HepG2 (cell line): ENCODE data around the gene PARD3. TPM values are rescaled to one million over a fixed set of nuclear protein-coding genes. Genes with fewer than 3 reads are reported as not detected.

Source experiments
- ATAC-seq: fragments of 200-7000 bp; cut with Tn5 transposase; 3 replicates; pipeline ENCODE4 v1.9.1; 2020; ENCODE audit warnings: mild to moderate bottlenecking, moderate library complexity
- BruUV-seq: library from RNA; stranded (reverse); fragments of 400-500 nt; replicated peaks from 2 replicates; lab custom pipeline; 2021; lab: Mats Ljungman, UMichigan
- CTCF ChIA-PET: fragments of 300-600 bp; formaldehyde crosslinking; extraction: SDS; loops from one replicate; lab custom pipeline; 2021; ENCODE audit warnings: low total read pairs, inconsistent platforms, low intra/inter-chr PET ratio; lab: Yijun Ruan, JAX
- POLR2A ChIA-PET: fragments of 350-600 bp; sonication (Branson Sonifier 250); formaldehyde crosslinking; loops from one replicate; lab custom pipeline; 2020; ENCODE audit warnings: antibody characterized with exemption, inconsistent platforms; lab: Yijun Ruan, JAX
- DNase-seq: peaks from one replicate; pipeline ENCODE4 v3.0.0-alpha.2; 2015; ENCODE audit warnings: low spot score
- FAIRE-seq: peaks from 3 replicates; lab custom pipeline; 2011; peaks lifted over from hg19 to GRCh38; lab: Jason Lieb, UNC
- H2AFZ ChIP-seq: one replicate; pipeline ENCODE4 v1.6.1; 2011; ENCODE audit warnings: low read length, inconsistent platforms
- H3K27ac ChIP-seq: fragments of 300-600 bp; 3 replicates; pipeline ENCODE4 v1.8.0; 2011; ENCODE audit warnings: mixed run types, mild to moderate bottlenecking, mixed read lengths, low read length, inconsistent platforms; ENCODE audit not compliant: insufficient read depth; ENCODE audit errors: extremely low read length
- H3K27me3 ChIP-seq, 2 experiments: fragments of 200-600 bp in 1 of 2; 2 replicates in 1 of 2; 3 replicates in 1 of 2; pipeline versions ENCODE4 v1.6.0 to v1.8.0; 2011; ENCODE audit warnings: low read length in 2 of 2, mild to moderate bottlenecking in 2 of 2, moderate library complexity in 2 of 2, inconsistent platforms in 1 of 2; ENCODE audit not compliant: insufficient read depth in 2 of 2, control insufficient read depth in 1 of 2
- H3K36me3 ChIP-seq, 2 experiments: fragments of 200-600 bp in 1 of 2; replicated peaks in 1 of 2; 2 replicates in 1 of 2; 3 replicates in 1 of 2; pipeline versions ENCODE4 v1.5.1 to v1.8.0; 2011; ENCODE audit warnings: low read length in 2 of 2, inconsistent platforms in 1 of 2; ENCODE audit not compliant: insufficient read depth in 2 of 2, control insufficient read depth in 1 of 2
- H3K4me1 ChIP-seq: 2 replicates; pipeline ENCODE4 v1.5.1; 2012; ENCODE audit warnings: low read length, inconsistent platforms; ENCODE audit not compliant: insufficient read depth
- H3K4me2 ChIP-seq: 2 replicates; pipeline ENCODE4 v1.6.0; 2011; ENCODE audit warnings: low read depth, low read length, inconsistent platforms
- H3K4me3 ChIP-seq, 3 experiments: fragments of 200-600 bp in 1 of 3; sonication (generic), shearing (Covaris generic) in 1 of 3; replicated peaks in 1 of 3; 2 replicates each; pipeline ENCODE4 v1.5.1; 2011 to 2016; ENCODE audit warnings: low read length in 3 of 3, inconsistent platforms in 2 of 3, low read depth in 2 of 3, mild to moderate bottlenecking in 2 of 3, control low read depth in 1 of 3, mixed read lengths in 1 of 3; ENCODE audit not compliant: insufficient read depth in 1 of 3
- H3K79me2 ChIP-seq: one replicate; pipeline ENCODE4 v1.6.1; 2011; ENCODE audit warnings: low read length, inconsistent platforms; ENCODE audit not compliant: insufficient read depth
- H3K9ac ChIP-seq: 2 replicates; pipeline ENCODE4 v1.6.0; 2011; ENCODE audit warnings: mild to moderate bottlenecking, low read depth, low read length, inconsistent platforms; ENCODE audit not compliant: insufficient read depth
- H3K9me3 ChIP-seq: 2 replicates; pipeline ENCODE4 v1.5.1; 2012; ENCODE audit warnings: mild to moderate bottlenecking, low read length
- H4K20me1 ChIP-seq: 2 replicates; pipeline ENCODE4 v1.6.0; 2011; ENCODE audit warnings: inconsistent platforms, mild to moderate bottlenecking, low read length, moderate library complexity; ENCODE audit not compliant: insufficient read depth
- HNRNPH1 ChIP-seq: fragments of 200-400 bp; formaldehyde crosslinking; optimal IDR thresholded peaks from 2 replicates; pipeline ENCODE3; 2017; ENCODE audit warnings: mild to moderate bottlenecking, low read depth, low read length
- JUN ChIP-seq: sonication (generic); formaldehyde crosslinking; IDR thresholded peaks from 2 replicates; pipeline ENCODE4 v1.4.0; 2020; ENCODE audit warnings: mild to moderate bottlenecking, missing genetic modification reagents
- MZF1 ChIP-seq: sonication (generic); formaldehyde crosslinking; IDR thresholded peaks from 2 replicates; pipeline ENCODE4 v1.8.1; 2023; ENCODE audit warnings: mild to moderate bottlenecking, missing genetic modification reagents, borderline replicate concordance
- NFIC ChIP-seq: IDR thresholded peaks from 2 replicates; pipeline ENCODE4 v1.6.1; 2012; ENCODE audit warnings: mild to moderate bottlenecking, low read length, inconsistent platforms
- PCBP2 ChIP-seq: fragments of 200-400 bp; formaldehyde crosslinking; optimal IDR thresholded peaks from 2 replicates; pipeline ENCODE3; 2018; ENCODE audit warnings: low read length, low read depth; ENCODE audit not compliant: poor library complexity, severe bottlenecking
- POGZ ChIP-seq: sonication (generic); formaldehyde crosslinking; IDR thresholded peaks from 2 replicates; pipeline ENCODE4 v1.4.0; 2020; ENCODE audit warnings: mild to moderate bottlenecking, missing genetic modification reagents
- POLR2G ChIP-seq: fragments of 200-400 bp; formaldehyde crosslinking; IDR thresholded peaks from 2 replicates; pipeline ENCODE4 v1.6.1; 2018; ENCODE audit warnings: mild to moderate bottlenecking, low read depth, low read length, moderate library complexity
- ZNF260 ChIP-seq: sonication (generic); formaldehyde crosslinking; IDR thresholded peaks from 2 replicates; pipeline ENCODE4 v1.4.0; 2020; ENCODE audit warnings: missing genetic modification reagents, low read depth, mild to moderate bottlenecking, borderline replicate concordance
- ZNF44 ChIP-seq: sonication (generic); formaldehyde crosslinking; IDR thresholded peaks from 2 replicates; pipeline ENCODE4 v1.5.1; 2020; ENCODE audit warnings: mild to moderate bottlenecking, missing genetic modification reagents
- ZNF501 ChIP-seq: sonication (generic); formaldehyde crosslinking; IDR thresholded peaks from 2 replicates; pipeline ENCODE4 v1.5.1; 2020; ENCODE audit warnings: mild to moderate bottlenecking, moderate library complexity, missing genetic modification reagents
- ZNF7 ChIP-seq: IDR thresholded peaks from 2 replicates; pipeline ENCODE4 v1.6.1; 2016; ENCODE audit warnings: missing biosample characterization, missing genetic modification reagents
- WGBS: methylation state at CpG from one replicate; pipeline ENCODE4 v1.1.6; 2017; ENCODE audit warnings: low lambda C conversion rate; 5-methylcytosine and 5-hydroxymethylcytosine counted together
- in situ Hi-C: cut with HindIII; loops from 2 replicates; pipeline ENCODE4 v1.10.0; 2017; ENCODE audit warnings: low pct_unique_long_range_greater_than_20kb; ENCODE audit not compliant: extremely low pct_ligation_motif_present
- intact Hi-C: fragments of 100-400 bp; cut with micrococcal nuclease; formaldehyde crosslinking; loops from one replicate; pipeline ENCODE4 v1.10.0; 2022; ENCODE audit not compliant: unreplicated experiment
- polyA plus RNA-seq, 8 experiments: library from polyadenylated mRNA; depleted of rRNA in 3 of 8; stranded (reverse) in 7 of 8; unstranded in 1 of 8; fragments of >200 nt; fragmentation: Illumina TruSeq in 4 of 8; extraction: Trizol in 4 of 8; gene quantifications; 2 replicates each; pipeline versions ENCODE4 v1.2.1 to v1.2.3, GENCODE V29; 2011 to 2016; ENCODE audit warnings: low read depth in 4 of 8, missing spikeins in 1 of 8, mixed read lengths in 1 of 8; ENCODE audit not compliant: insufficient read depth in 1 of 8
- total RNA-seq, 5 experiments: library from RNA; depleted of rRNA; stranded (reverse); fragments of >200 nt; fragmentation: Illumina TruSeq; extraction: Trizol; gene quantifications; 2 replicates each; pipeline ENCODE4 v1.2.3, GENCODE V29; 2016; ENCODE audit warnings: low read depth in 1 of 5
- TF ChIP-seq, protein P1 (sequence below): sonication (generic); formaldehyde crosslinking; IDR thresholded peaks from 2 replicates; pipeline ENCODE4 v1.8.0; 2022; ENCODE audit warnings: mild to moderate bottlenecking, missing genetic modification reagents, moderate library complexity

The PARD3 gene
- total and polyA plus RNA-seq, 2 of the 13 experiments (the other 11 are each of a cell fraction or from before 2014, with no cell fraction given) = 40.9 to 60.0 TPM

DNA sequence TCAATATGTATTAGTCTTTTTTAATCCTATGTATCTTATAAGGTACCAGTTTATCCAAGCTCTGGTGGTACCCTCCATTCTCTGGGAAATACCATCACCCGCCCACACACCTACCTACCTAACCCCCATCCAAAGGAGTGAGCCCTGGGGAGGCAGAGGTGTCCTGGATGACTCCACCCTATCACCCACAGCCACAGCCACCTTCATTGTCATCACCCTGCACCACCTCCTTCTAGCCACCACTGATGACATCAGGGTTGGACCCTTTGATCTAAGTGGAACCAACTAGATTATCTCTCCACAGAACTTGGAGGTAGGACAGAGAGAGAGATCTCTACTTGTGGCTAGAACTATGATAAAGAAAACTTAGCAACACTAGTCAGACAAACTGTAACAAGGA lies 259.4 kb downstream of the PARD3 start (continued):
- TF ChIP-seq, protein P1, sequence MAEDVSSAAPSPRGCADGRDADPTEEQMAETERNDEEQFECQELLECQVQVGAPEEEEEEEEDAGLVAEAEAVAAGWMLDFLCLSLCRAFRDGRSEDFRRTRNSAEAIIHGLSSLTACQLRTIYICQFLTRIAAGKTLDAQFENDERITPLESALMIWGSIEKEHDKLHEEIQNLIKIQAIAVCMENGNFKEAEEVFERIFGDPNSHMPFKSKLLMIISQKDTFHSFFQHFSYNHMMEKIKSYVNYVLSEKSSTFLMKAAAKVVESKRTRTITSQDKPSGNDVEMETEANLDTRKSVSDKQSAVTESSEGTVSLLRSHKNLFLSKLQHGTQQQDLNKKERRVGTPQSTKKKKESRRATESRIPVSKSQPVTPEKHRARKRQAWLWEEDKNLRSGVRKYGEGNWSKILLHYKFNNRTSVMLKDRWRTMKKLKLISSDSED (CRISPR knock-in tag) = no peak
- TF ChIP-seq PCBP2 (no peak), ZNF44 (CRISPR knock-in tag) (no peak), NFIC (no peak), ZNF7 (CRISPR knock-in tag) (no peak), HNRNPH1 (no peak), ZNF260 (CRISPR knock-in tag) (no peak)
- TF ChIP-seq, all 625 proteins: peak for 0

DNA sequence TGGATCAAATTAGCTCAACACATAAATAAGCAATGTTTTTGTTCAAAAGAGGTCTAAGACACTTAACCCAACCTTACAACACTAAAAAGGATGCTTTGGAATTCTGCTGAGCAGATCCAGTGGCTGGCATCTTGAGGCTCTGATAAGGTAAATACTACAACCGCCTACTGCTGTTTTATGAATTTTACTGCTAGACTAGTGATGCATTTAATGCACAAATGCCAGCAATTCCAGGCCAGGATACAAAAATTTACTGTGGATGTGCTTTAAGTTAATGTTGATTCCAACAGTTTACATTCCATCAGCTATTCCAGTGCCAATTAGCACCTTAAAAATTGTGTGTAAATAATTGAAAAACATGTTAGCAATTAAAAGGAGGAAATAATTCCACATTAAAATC lies 261.3 kb downstream of the PARD3 start:
- no peak overlapping the region for H3K4me2 ChIP-seq
- no peaks in the 10 kb centered on the region for H3K27me3 ChIP-seq
- no peak overlapping the region for H3K27ac ChIP-seq
- peaks cover 0 to 1% of the 10 kb centered on the region in 2 experiments; a peak in 1 of 5 replicates for H3K36me3 ChIP-seq
- POLR2A ChIA-PET = no interaction called here
- H3K4me3 ChIP-seq = no peak overlapping the region
- H2AFZ ChIP-seq = no peak overlapping the region
- intact Hi-C loops = no loop called here
- peaks cover 27% of the 10 kb centered on the region for H3K4me1 ChIP-seq
- DNase-seq = no peak
- TF ChIP-seq ZNF501 (no peak), POLR2G (no peak), JUN (CRISPR knock-in tag) (no peak), POGZ (CRISPR knock-in tag) (no peak), MZF1 (no peak)
- TF ChIP-seq, all 625 proteins: peak for 0
- 95% methylated on average over 1 of the region's 1 CpG for WGBS
- BruUV-seq = no TSS peak
- in situ Hi-C loops = no loop called here
- H3K79me2 ChIP-seq = peaks cover 3% of the 10 kb centered on the region
- H3K9me3 ChIP-seq = no peaks in the 10 kb centered on the region
- no peak for ATAC-seq
- no peaks in the 10 kb centered on the region for H4K20me1 ChIP-seq
- no peak overlapping the region for H3K9ac ChIP-seq
- FAIRE-seq = no peak
- CTCF ChIA-PET = no interaction called here
